T-helper 1 cell (primary cell): ENCODE measurements around the gene HAVCR1.

ENCODE experiments used
- DNase-seq, 5 donors: peaks; one replicate each; pipeline ENCODE4 v3.0.0-alpha.2; 2012 to 2020

Gene HAVCR1

GRCh38 chr5:156984064-156984463 is 74.9 kb downstream of the HAVCR1 start:
- DNase-seq = no peak

DNA sequence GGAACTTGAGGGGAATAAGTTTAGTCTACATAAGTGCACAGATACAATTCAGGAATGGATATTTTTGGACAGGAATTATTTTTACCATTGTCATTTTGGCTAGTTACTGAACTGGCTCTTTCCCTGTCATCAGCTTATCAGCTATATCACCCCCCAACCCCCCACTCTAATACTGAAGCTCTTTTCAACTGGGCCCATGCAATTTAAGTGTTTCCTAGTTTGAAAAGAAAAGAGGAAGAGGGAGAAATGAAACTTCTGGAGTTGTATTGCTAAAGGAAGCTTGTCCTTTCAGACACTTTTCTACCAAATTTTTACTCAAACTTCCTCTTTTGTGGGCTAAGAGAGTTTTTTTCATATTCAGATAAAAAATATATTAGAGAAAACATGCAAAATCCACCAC is 77.4 kb downstream of the HAVCR1 start:
- DNase-seq = no peak
